Parathyroid adenoma (tissue), 2 donors: Measurements from ENCODE around the gene CRYBA2.

Experiments used
- H2AFZ ChIP-seq: fragments of 300-600 bp; sonication (generic); one replicate; pipeline ENCODE4 v1.7.0; 2017; ENCODE audit warnings: antibody characterized with exemption, mild to moderate bottlenecking
- H3K27ac ChIP-seq: fragments of 300-600 bp; sonication (generic); one replicate; pipeline ENCODE4 v1.7.0; 2017
- H3K27me3 ChIP-seq: fragments of 300-600 bp; sonication (generic); one replicate; pipeline ENCODE4 v1.7.0; 2017; ENCODE audit warnings: low read length; ENCODE audit not compliant: control insufficient read depth, insufficient read depth
- H3K36me3 ChIP-seq: fragments of 300-600 bp; sonication (generic); one replicate; pipeline ENCODE4 v1.7.0; 2017; ENCODE audit warnings: low read length; ENCODE audit not compliant: control insufficient read depth, insufficient read depth
- H3K4me1 ChIP-seq: fragments of 300-600 bp; sonication (generic); one replicate; pipeline ENCODE4 v1.7.0; 2017; ENCODE audit warnings: control low read depth
- H3K4me2 ChIP-seq: fragments of 300-600 bp; sonication (generic); one replicate; pipeline ENCODE4 v1.7.0; 2017; ENCODE audit warnings: low read length
- H3K4me3 ChIP-seq: fragments of 300-600 bp; sonication (generic); one replicate; pipeline ENCODE4 v1.7.0; 2017; ENCODE audit warnings: low read depth, low read length
- H3K79me2 ChIP-seq: fragments of 300-600 bp; sonication (generic); one replicate; pipeline ENCODE4 v1.7.0; 2017; ENCODE audit warnings: control low read depth
- H3K9ac ChIP-seq: fragments of 300-600 bp; sonication (generic); one replicate; pipeline ENCODE4 v1.7.0; 2017; ENCODE audit warnings: mild to moderate bottlenecking
- H3K9me3 ChIP-seq: fragments of 300-600 bp; sonication (generic); one replicate; pipeline ENCODE4 v1.7.0; 2017; ENCODE audit warnings: low read length; ENCODE audit not compliant: control insufficient read depth
- CTCF ChIP-seq: fragments of 300-600 bp; sonication (generic); IDR thresholded peaks from one replicate; pipeline ENCODE4 v1.7.0; 2017; ENCODE audit warnings: antibody characterized with exemption, mild to moderate bottlenecking
- donor health status: primary hyperparathyroidism.

Gene CRYBA2

GRCh38 chr2:219020604-219021365 is 27.6 kb upstream of the CRYBA2 start:
- Histone ChIP-seq H3K79me2 (no peaks in the 10 kb centered on the region), H3K27me3 (no peaks in the 10 kb centered on the region), H3K27ac (no peak overlapping the region), H2AFZ (no peak overlapping the region), H3K4me1 (no peaks in the 10 kb centered on the region), H3K9me3 (no peaks in the 10 kb centered on the region), H3K4me3 (no peak overlapping the region), H3K36me3 (no peaks in the 10 kb centered on the region), H3K9ac (no peak overlapping the region), H3K4me2 (no peak overlapping the region)
- no peak for TF ChIP-seq CTCF

GRCh38 chr2:219019436-219019835 is 26.2 kb upstream of the CRYBA2 start:
- no peak overlapping the region for H3K9ac ChIP-seq
- no peaks in the 10 kb centered on the region for H3K36me3 ChIP-seq
- TF ChIP-seq CTCF = no peak
- no peak overlapping the region for H3K4me2 ChIP-seq
- no peaks in the 10 kb centered on the region for H3K4me1 ChIP-seq
- H2AFZ ChIP-seq = no peak overlapping the region
- H3K79me2 ChIP-seq = no peaks in the 10 kb centered on the region
- H3K4me3 ChIP-seq = no peak overlapping the region
- H3K27ac ChIP-seq = no peak overlapping the region
- no peaks in the 10 kb centered on the region for H3K9me3 ChIP-seq
- H3K27me3 ChIP-seq = no peaks in the 10 kb centered on the region

- Histone ChIP-seq H3K9ac (no peak overlapping the region), H3K27me3 (no peaks in the 10 kb centered on the region), H3K36me3 (no peaks in the 10 kb centered on the region), H3K4me3 (no peak overlapping the region), H3K9me3 (no peaks in the 10 kb centered on the region), H3K4me1 (no peaks in the 10 kb centered on the region), H3K27ac (no peak overlapping the region), H2AFZ (no peak overlapping the region), H3K4me2 (no peak overlapping the region), H3K79me2 (no peaks in the 10 kb centered on the region)
- no peak for TF ChIP-seq CTCF
Measured at GRCh38 chr2:219018726-219019125, 25.5 kb upstream of the CRYBA2 start.

- H3K4me3 ChIP-seq = no peak overlapping the region
- no peaks in the 10 kb centered on the region for H3K27me3 ChIP-seq
- H3K79me2 ChIP-seq = no peaks in the 10 kb centered on the region
- no peak overlapping the region for H3K4me2 ChIP-seq
- H3K36me3 ChIP-seq = no peaks in the 10 kb centered on the region
- H2AFZ ChIP-seq = no peak overlapping the region
- H3K27ac ChIP-seq = no peak overlapping the region
- H3K4me1 ChIP-seq = no peaks in the 10 kb centered on the region
- no peak for TF ChIP-seq CTCF
- H3K9ac ChIP-seq = no peak overlapping the region
- H3K9me3 ChIP-seq = no peaks in the 10 kb centered on the region
Measured at GRCh38 chr2:219018286-219018685, 25.1 kb upstream of the CRYBA2 start.
